ENCODE measurements around the gene GAK. TPM values are rescaled to one million over a fixed set of nuclear protein-coding genes. Genes with fewer than 3 reads are reported as not detected.

The GAK gene
- total and polyA plus RNA-seq, 7 donors = 20.9 to 55.8 (median 36.4) TPM

DNA sequence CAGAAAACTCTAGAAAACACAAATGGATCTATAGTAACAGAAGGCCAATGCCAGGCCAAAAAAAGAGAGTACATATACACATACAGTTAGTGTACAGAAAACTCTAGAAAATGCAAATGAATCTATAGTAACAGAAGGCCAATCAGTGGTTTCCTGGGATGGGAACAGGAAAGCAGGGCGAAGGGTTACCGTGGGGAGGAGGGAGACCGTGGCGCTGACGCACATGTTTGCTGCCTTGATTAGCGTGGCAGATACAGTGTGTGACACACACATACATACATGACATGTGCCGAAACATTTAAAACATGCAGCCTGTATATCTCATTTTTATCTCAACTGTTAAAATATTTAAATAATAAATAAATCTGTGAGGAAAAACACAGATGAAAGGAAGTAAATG lies 14.7 kb downstream of the GAK start:
- intact Hi-C loops (cut with DNase I) = no loop called here

DNA sequence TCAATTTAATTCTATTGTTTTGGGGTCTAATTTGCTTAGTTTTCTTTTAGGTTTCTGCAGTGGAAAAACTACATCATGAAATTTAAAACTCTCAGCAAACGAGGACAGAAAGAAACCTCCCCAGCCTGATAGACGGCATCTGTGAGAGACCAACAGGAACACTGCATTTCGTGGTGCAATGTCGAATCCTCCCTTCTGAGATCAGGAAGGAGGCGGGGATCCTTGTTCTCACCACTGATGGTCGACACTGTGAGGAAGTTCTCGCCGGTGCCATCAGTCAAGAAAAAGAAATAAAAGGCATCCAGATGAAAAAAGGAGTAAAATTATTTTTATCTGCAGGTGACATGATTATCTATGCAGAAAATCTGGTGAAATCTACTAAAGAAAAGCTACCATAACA lies 16.5 kb downstream of the GAK start:
- DNase-seq = no peak
- WGBS, 3 donors = 44 to 53% (median 50%) methylated on average over 8 of the region's 8 CpGs
- no peak overlapping the region for H3K27ac ChIP-seq
- no peaks in the 10 kb centered on the region for H3K9me3 ChIP-seq
- H3K36me3 ChIP-seq (ENCODE audit: insufficient read depth in 1 of 2, low read depth in 1 of 2) = peaks cover under 1 to 29% of the 10 kb centered on the region in 2 donors
- ATAC-seq = no peak
- no peaks in the 10 kb centered on the region for H3K4me1 ChIP-seq
- H3K27me3 ChIP-seq (ENCODE audit: insufficient read depth in 3 of 3, low read length in 2 of 3) = no peaks in the 10 kb centered on the region
- no peak overlapping the region for H3K4me3 ChIP-seq
- intact Hi-C loops (cut with DNase I) = no loop called here
- TF ChIP-seq, protein P1, sequence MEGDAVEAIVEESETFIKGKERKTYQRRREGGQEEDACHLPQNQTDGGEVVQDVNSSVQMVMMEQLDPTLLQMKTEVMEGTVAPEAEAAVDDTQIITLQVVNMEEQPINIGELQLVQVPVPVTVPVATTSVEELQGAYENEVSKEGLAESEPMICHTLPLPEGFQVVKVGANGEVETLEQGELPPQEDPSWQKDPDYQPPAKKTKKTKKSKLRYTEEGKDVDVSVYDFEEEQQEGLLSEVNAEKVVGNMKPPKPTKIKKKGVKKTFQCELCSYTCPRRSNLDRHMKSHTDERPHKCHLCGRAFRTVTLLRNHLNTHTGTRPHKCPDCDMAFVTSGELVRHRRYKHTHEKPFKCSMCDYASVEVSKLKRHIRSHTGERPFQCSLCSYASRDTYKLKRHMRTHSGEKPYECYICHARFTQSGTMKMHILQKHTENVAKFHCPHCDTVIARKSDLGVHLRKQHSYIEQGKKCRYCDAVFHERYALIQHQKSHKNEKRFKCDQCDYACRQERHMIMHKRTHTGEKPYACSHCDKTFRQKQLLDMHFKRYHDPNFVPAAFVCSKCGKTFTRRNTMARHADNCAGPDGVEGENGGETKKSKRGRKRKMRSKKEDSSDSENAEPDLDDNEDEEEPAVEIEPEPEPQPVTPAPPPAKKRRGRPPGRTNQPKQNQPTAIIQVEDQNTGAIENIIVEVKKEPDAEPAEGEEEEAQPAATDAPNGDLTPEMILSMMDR (IDR thresholded peaks at IDR 0.05) = no peak

More for the DNA sequence above, 14.7 kb downstream of the GAK start:
- no peak for ATAC-seq
- no peak overlapping the region for H3K4me3 ChIP-seq
- no peaks in the 10 kb centered on the region for H3K4me1 ChIP-seq
- no peak overlapping the region for H3K27ac ChIP-seq
- no peaks in the 10 kb centered on the region for H3K9me3 ChIP-seq
- DNase-seq = no peak
- 92 to 98% (median 97%) methylated on average over 7 of the region's 7 CpGs for WGBS, 3 donors
- no peaks in the 10 kb centered on the region for H3K27me3 ChIP-seq (ENCODE audit: insufficient read depth in 3 of 3, low read length in 2 of 3)
- TF ChIP-seq, protein P1 (IDR thresholded peaks at IDR 0.05) = no peak
- H3K36me3 ChIP-seq (ENCODE audit: insufficient read depth in 1 of 2, low read depth in 1 of 2) = peaks cover 0 to 11% of the 10 kb centered on the region in 2 donors

DNA sequence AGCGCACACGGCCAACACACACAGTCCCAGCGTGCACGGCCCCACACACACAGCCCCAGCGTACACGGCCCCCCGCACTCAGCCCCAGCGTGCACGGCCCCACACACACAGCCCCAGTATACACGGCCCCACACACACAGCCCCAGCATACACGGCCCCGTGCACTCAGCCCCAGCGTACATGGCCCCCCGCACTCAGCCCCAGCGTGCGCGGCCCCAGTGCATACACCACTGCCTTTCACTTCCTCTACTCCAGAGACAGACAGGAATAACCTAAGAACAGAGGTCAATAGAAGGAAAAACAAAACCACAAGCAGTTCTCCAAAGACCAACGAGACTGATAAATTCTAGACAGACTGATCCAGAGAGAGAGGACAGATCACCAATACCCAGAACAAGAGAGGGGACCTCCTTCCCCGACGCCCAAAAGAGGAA lies 17.1 kb downstream of the GAK start:
- Histone ChIP-seq H3K27me3 (ENCODE audit: insufficient read depth in 3 of 3, low read length in 2 of 3) (no peaks in the 10 kb centered on the region), H3K4me3 (no peak overlapping the region), H3K9me3 (no peaks in the 10 kb centered on the region), H3K36me3 (ENCODE audit: insufficient read depth in 1 of 2, low read depth in 1 of 2) (peaks cover 3 to 31% of the 10 kb centered on the region in 2 donors), H3K4me1 (no peaks in the 10 kb centered on the region), H3K27ac (no peak overlapping the region)
- ATAC-seq (no peak), DNase-seq (no peak)
- intact Hi-C loops (cut with DNase I) = no loop called here
- TF ChIP-seq, protein P1 (IDR thresholded peaks at IDR 0.05) = no peak
- 75 to 82% (median 79%) methylated on average over 20 of the region's 20 CpGs for WGBS, 3 donors

DNA sequence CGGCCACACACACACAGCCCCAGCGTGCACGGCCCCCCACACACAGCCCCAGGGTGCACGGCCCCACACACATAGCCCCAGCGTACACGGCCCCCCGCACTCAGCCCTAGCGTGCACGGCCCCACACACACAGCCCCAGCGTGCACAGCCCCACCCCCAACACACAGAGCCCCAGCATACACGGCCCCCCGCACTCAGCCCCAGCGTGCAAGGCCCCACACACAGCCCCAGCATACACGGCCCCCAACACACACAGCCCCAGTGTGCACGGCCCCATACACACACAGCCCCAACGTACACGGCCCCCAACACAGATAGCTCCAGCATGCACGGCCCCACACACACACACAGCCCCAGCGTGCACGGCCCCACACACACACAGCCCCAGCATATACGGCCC lies 17.6 kb downstream of the GAK start:
- Histone ChIP-seq H3K27ac (no peak overlapping the region), H3K27me3 (ENCODE audit: insufficient read depth in 3 of 3, low read length in 2 of 3) (no peaks in the 10 kb centered on the region), H3K4me3 (no peak overlapping the region), H3K4me1 (no peaks in the 10 kb centered on the region), H3K9me3 (no peaks in the 10 kb centered on the region), H3K36me3 (ENCODE audit: insufficient read depth in 1 of 2, low read depth in 1 of 2) (peaks cover 3 to 36% of the 10 kb centered on the region in 2 donors)
- TF ChIP-seq, protein P1 (IDR thresholded peaks at IDR 0.05) = no peak
- intact Hi-C loops (cut with DNase I) = no loop called here
- 83 to 89% (median 86%) methylated on average over 20 to 21 of the region's 21 CpGs for WGBS, 3 donors
- ATAC-seq = no peak
- DNase-seq = no peak

DNA sequence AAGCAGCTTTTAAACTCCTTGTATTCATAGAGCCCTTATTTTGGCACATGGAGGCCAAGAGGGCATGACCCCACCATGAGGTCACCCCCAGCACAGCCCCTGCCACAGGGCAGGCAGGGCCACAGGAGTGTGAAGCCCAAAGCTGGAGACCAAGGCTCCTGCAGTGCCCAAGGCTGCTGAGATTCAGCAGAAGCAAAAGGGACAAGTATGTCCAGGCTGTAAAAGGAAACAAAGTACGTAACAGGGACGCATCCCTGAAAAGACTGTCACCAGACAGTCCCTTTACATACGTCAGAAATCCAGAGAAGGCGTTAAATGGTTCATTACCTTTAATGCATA lies 18.9 kb downstream of the GAK start:
- ATAC-seq (no peak), DNase-seq (peak in 1 of 2 donors; percentile 19)
- TF ChIP-seq, protein P1 (IDR thresholded peaks at IDR 0.05) = no peak
- Histone ChIP-seq H3K4me3 (no peak overlapping the region), H3K9me3 (no peaks in the 10 kb centered on the region), H3K4me1 (no peaks in the 10 kb centered on the region), H3K27ac (no peak overlapping the region), H3K27me3 (ENCODE audit: insufficient read depth in 3 of 3, low read length in 2 of 3) (no peaks in the 10 kb centered on the region), H3K36me3 (ENCODE audit: insufficient read depth in 1 of 2, low read depth in 1 of 2) (peaks cover 3 to 44% of the 10 kb centered on the region in 2 donors)
- WGBS, 3 donors = 92 to 97% (median 93%) methylated on average over 4 of the region's 4 CpGs
- intact Hi-C loops (cut with DNase I) = no loop called here
